ENCODE data around the gene TSGA10IP.

GRCh38 chr11:65973439-65974110, 28.3 kb downstream of the TSGA10IP start:
- TF ChIP-seq CTCF (IDR thresholded peaks at IDR 0.05): no peak
- TF ChIP-seq POLR2A (IDR thresholded peaks at IDR 0.05): no peak
